H9 (cell line): ENCODE results near the gene SLC18B1. TPM values are rescaled to one million over a fixed set of nuclear protein-coding genes. Genes with fewer than 3 reads are reported as not detected.

ENCODE experiments used
- DNase-seq: peaks from one replicate; pipeline ENCODE4 v3.0.0-alpha.2; 2017
- H2AFZ ChIP-seq: one replicate; pipeline ENCODE4 v1.6.1; 2013; ENCODE audit warnings: mild to moderate bottlenecking, low read length, control low read depth, moderate library complexity
- H2AK5ac ChIP-seq: 2 replicates; pipeline ENCODE4 v1.6.1; 2013; ENCODE audit warnings: low read length, control low read depth, mixed read lengths; ENCODE audit not compliant: insufficient read length
- H2BK120ac ChIP-seq: one replicate; pipeline ENCODE4 v1.6.1; 2013; ENCODE audit warnings: low read depth, mild to moderate bottlenecking, low read length, control low read depth, inconsistent platforms; ENCODE audit not compliant: poor library complexity, severe bottlenecking
- H2BK12ac ChIP-seq: 2 replicates; pipeline ENCODE4 v1.6.1; 2013; ENCODE audit warnings: low read length, control low read depth, mixed read lengths, low read depth; ENCODE audit not compliant: insufficient read length
- H2BK15ac ChIP-seq: 2 replicates; pipeline ENCODE4 v1.6.1; 2013; ENCODE audit warnings: low read depth, low read length, control low read depth
- H2BK20ac ChIP-seq: one replicate; pipeline ENCODE4 v1.6.1; 2013; ENCODE audit warnings: low read depth, mild to moderate bottlenecking, low read length, control low read depth, inconsistent platforms; ENCODE audit not compliant: poor library complexity, severe bottlenecking
- H2BK5ac ChIP-seq: 2 replicates; pipeline ENCODE4 v1.6.1; 2013; ENCODE audit warnings: low read length, control low read depth, mixed read lengths; ENCODE audit not compliant: insufficient read length
- H3K14ac ChIP-seq: 2 replicates; pipeline ENCODE4 v1.6.1; 2013; ENCODE audit warnings: low read length, control low read depth; ENCODE audit not compliant: insufficient read depth
- H3K18ac ChIP-seq: 2 replicates; pipeline ENCODE4 v1.6.1; 2013; ENCODE audit warnings: low read depth, mild to moderate bottlenecking, mixed read lengths, low read length, control low read depth; ENCODE audit not compliant: insufficient read length
- H3K23ac ChIP-seq: 2 replicates; pipeline ENCODE4 v1.6.1; 2013; ENCODE audit warnings: low read length, control low read depth, mixed read lengths, low read depth; ENCODE audit not compliant: insufficient read length
- H3K23me2 ChIP-seq: 2 replicates; pipeline ENCODE4 v1.6.1; 2013; ENCODE audit warnings: low read depth, mild to moderate bottlenecking, mixed read lengths, low read length, control low read depth; ENCODE audit not compliant: insufficient read length, poor library complexity, severe bottlenecking
- H3K27ac ChIP-seq: 2 replicates; pipeline ENCODE4 v1.5.1; 2013; ENCODE audit warnings: low read length, control low read depth, mixed read lengths, low read depth; ENCODE audit not compliant: insufficient read length
- H3K27me3 ChIP-seq: 2 replicates; pipeline ENCODE4 v1.6.1; 2013; ENCODE audit warnings: low read length, control low read depth, inconsistent platforms; ENCODE audit not compliant: insufficient read depth
- H3K4ac ChIP-seq: 2 replicates; pipeline ENCODE4 v1.6.1; 2013; ENCODE audit warnings: low read depth, mild to moderate bottlenecking, control low read depth, inconsistent platforms, low read length, moderate library complexity
- H3K4me1 ChIP-seq: 2 replicates; pipeline ENCODE4 v1.6.1; 2013; ENCODE audit warnings: low read length, control low read depth, inconsistent platforms; ENCODE audit not compliant: insufficient read depth
- H3K4me2 ChIP-seq: 2 replicates; pipeline ENCODE4 v1.6.1; 2013; ENCODE audit warnings: low read length, control low read depth, mixed read lengths; ENCODE audit not compliant: insufficient read length, insufficient read depth
- H3K56ac ChIP-seq: 2 replicates; pipeline ENCODE4 v1.6.1; 2013; ENCODE audit warnings: low read depth, mild to moderate bottlenecking, mixed read lengths, low read length, control low read depth; ENCODE audit not compliant: insufficient read length
- H3K79me1 ChIP-seq: 2 replicates; pipeline ENCODE4 v1.6.1; 2013; ENCODE audit warnings: low read depth, mild to moderate bottlenecking, moderate library complexity, low read length, control low read depth, inconsistent platforms; ENCODE audit not compliant: insufficient read depth, poor library complexity, severe bottlenecking
- H3K79me2 ChIP-seq: 2 replicates; pipeline ENCODE4 v1.6.1; 2013; ENCODE audit warnings: low read length, control low read depth, inconsistent platforms; ENCODE audit not compliant: insufficient read depth
- H3K9ac ChIP-seq: 2 replicates; pipeline ENCODE4 v1.6.1; 2013; ENCODE audit warnings: low read length, control low read depth, mixed read lengths; ENCODE audit not compliant: insufficient read length; ENCODE audit errors: extremely low read depth
- H3K9me3 ChIP-seq: one replicate; pipeline ENCODE4 v1.6.1; 2013; ENCODE audit warnings: low read depth, low read length, inconsistent platforms; ENCODE audit not compliant: control insufficient read depth
- H3T11ph ChIP-seq: one replicate; pipeline ENCODE4 v1.6.1; 2013; ENCODE audit warnings: mild to moderate bottlenecking, low read length, control low read depth, inconsistent platforms
- H4K20me1 ChIP-seq: one replicate; pipeline ENCODE4 v1.6.1; 2013; ENCODE audit not compliant: control insufficient read depth, insufficient read length, insufficient read depth
- H4K5ac ChIP-seq: 2 replicates; pipeline ENCODE4 v1.6.1; 2013; ENCODE audit warnings: low read depth, mild to moderate bottlenecking, mixed read lengths, low read length, control low read depth; ENCODE audit not compliant: insufficient read length
- H4K8ac ChIP-seq: replicated peaks from 2 replicates; pipeline ENCODE4 v1.6.1; 2013; ENCODE audit warnings: low read length, control low read depth, mixed read lengths, low read depth; ENCODE audit not compliant: insufficient read length
- H4K91ac ChIP-seq: 2 replicates; pipeline ENCODE4 v1.6.1; 2013; ENCODE audit warnings: low read depth, mild to moderate bottlenecking, moderate library complexity, mixed read lengths, low read length, control low read depth; ENCODE audit not compliant: insufficient read length
- H3K27ac Mint-ChIP-seq, 3 experiments: 2 replicates in 2 of 3; 3 replicates in 1 of 3; pipeline ENCODE4 v1.8.0; 2020 to 2021; ENCODE audit warnings: mixed read lengths in 3 of 3, mild to moderate bottlenecking in 1 of 3, moderate library complexity in 1 of 3
- H3K27me3 Mint-ChIP-seq: 2 replicates; pipeline ENCODE4 v1.8.0; 2021; ENCODE audit warnings: low read depth, mild to moderate bottlenecking, moderate library complexity, mixed read lengths
- H3K36me3 Mint-ChIP-seq, 3 experiments: 2 replicates in 2 of 3; 3 replicates in 1 of 3; pipeline ENCODE4 v1.8.0; 2020 to 2021; ENCODE audit warnings: low read depth in 3 of 3, mixed read lengths in 3 of 3; ENCODE audit not compliant: insufficient read depth in 1 of 3
- H3K4me1 Mint-ChIP-seq, 2 experiments: 2 replicates each; pipeline ENCODE4 v1.8.0; 2020; ENCODE audit warnings: mixed read lengths in 2 of 2
- H3K4me3 Mint-ChIP-seq, 2 experiments: 2 replicates in 1 of 2; 3 replicates in 1 of 2; pipeline ENCODE4 v1.8.0; 2020 to 2021; ENCODE audit warnings: mild to moderate bottlenecking in 2 of 2, mixed read lengths in 2 of 2, moderate library complexity in 1 of 2
- H3K9me3 Mint-ChIP-seq, 2 experiments: 2 replicates in 1 of 2; 3 replicates in 1 of 2; pipeline ENCODE4 v1.8.0; 2020; ENCODE audit warnings: mild to moderate bottlenecking in 2 of 2, mixed read lengths in 2 of 2, moderate library complexity in 1 of 2
- WGBS: extraction: QIAGEN DNeasy Blood & Tissue Kit; methylation state at CpG from one replicate; pipeline ENCODE4 v1.1.7; 2013; ENCODE audit warnings: missing lambda C conversion rate, low lambda C conversion rate, mixed read lengths; ENCODE audit not compliant: insufficient read length; ENCODE audit errors: extremely low coverage; 5-methylcytosine and 5-hydroxymethylcytosine counted together
- total RNA-seq: library from RNA; stranded (reverse); gene quantifications from 2 replicates; pipeline ENCODE4 v1.2.1, GENCODE V29; 2021
- TF ChIP-seq, protein P1 (sequence below): fragments of 200-600 bp; sonication (generic); conservative IDR thresholded peaks from 3 replicates; pipeline ENCODE4 v1.8.0; 2021; ENCODE audit warnings: antibody characterized with exemption, mild to moderate bottlenecking

The SLC18B1 gene
- total RNA-seq, 1 experiment from 2014 or later: 19.8 TPM

DNA sequence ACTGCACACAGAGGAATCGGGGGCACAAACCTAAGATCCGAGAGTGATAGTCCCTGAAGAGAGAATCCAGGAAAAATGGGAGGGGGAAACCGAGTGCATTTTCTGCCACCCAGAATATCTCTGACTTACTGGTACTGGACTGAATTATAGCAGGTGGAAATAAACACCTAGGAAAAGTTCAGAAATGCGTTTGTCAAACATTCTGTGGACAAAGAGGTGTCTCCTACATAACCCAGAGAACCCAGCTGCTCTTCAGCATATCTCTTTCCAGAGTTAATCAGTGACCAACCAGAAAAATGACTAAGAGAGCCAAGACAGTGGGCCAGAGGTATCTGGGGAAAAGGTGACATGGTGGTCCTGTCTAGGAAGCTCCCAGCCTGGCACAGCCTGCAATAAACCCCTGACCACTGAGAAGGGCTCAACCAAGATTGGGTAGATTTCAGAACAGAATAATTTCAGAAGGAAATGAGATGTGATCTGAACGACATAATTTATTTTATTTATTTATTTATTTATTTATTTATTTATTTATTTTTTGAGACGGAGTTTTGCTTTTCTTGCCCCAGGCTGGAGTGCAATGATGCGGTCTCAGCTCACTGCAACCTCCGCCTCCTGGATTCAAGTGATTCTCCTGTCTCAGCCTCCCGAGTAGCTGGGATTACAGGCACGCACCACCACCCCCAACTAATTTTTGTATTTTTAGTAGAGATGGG is 78.5 kb downstream of the SLC18B1 start:
- no peaks in the 10 kb centered on the region for H3K27me3 ChIP-seq
- no peak overlapping the region for H2BK15ac ChIP-seq
- Mint-ChIP-seq H3K27me3 (no peaks in the 10 kb centered on the region), H3K4me1 (peaks cover 2% of the 10 kb centered on the region in 2 experiments; a peak in 2 of 4 replicates), H3K4me3 (no peak overlapping the region), H3K36me3 (no peaks in the 10 kb centered on the region), H3K27ac (no peak overlapping the region), H3K9me3 (no peaks in the 10 kb centered on the region)
- H2AFZ ChIP-seq: no peak overlapping the region
- no peak overlapping the region for H3K9ac ChIP-seq
- H3K79me1 ChIP-seq: no peaks in the 10 kb centered on the region
- H3K4me1 ChIP-seq: no peaks in the 10 kb centered on the region
- H3K4me2 ChIP-seq: no peak overlapping the region
- H3K18ac ChIP-seq: no peak overlapping the region
- H2BK12ac ChIP-seq: no peak overlapping the region
- no peak overlapping the region for H3K56ac ChIP-seq
- no peak overlapping the region for H4K5ac ChIP-seq
- no peaks in the 10 kb centered on the region for H4K20me1 ChIP-seq
- no peaks in the 10 kb centered on the region for H3K79me2 ChIP-seq
- H2BK5ac ChIP-seq: no peak overlapping the region
- no peak overlapping the region for H4K8ac ChIP-seq
- no peak overlapping the region for H3K14ac ChIP-seq
- DNase-seq: no peak
- no peak overlapping the region for H4K91ac ChIP-seq
- H2AK5ac ChIP-seq: no peak overlapping the region
- no peak overlapping the region for H3K27ac ChIP-seq
- H3K23ac ChIP-seq: no peak overlapping the region
- no peaks in the 10 kb centered on the region for H3K23me2 ChIP-seq
- H3K4ac ChIP-seq: no peak overlapping the region
- H2BK120ac ChIP-seq: no peak overlapping the region
- no peaks in the 10 kb centered on the region for H3K9me3 ChIP-seq
- TF ChIP-seq, protein P1, sequence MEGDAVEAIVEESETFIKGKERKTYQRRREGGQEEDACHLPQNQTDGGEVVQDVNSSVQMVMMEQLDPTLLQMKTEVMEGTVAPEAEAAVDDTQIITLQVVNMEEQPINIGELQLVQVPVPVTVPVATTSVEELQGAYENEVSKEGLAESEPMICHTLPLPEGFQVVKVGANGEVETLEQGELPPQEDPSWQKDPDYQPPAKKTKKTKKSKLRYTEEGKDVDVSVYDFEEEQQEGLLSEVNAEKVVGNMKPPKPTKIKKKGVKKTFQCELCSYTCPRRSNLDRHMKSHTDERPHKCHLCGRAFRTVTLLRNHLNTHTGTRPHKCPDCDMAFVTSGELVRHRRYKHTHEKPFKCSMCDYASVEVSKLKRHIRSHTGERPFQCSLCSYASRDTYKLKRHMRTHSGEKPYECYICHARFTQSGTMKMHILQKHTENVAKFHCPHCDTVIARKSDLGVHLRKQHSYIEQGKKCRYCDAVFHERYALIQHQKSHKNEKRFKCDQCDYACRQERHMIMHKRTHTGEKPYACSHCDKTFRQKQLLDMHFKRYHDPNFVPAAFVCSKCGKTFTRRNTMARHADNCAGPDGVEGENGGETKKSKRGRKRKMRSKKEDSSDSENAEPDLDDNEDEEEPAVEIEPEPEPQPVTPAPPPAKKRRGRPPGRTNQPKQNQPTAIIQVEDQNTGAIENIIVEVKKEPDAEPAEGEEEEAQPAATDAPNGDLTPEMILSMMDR: no peak
- no peak overlapping the region for H3T11ph ChIP-seq
- H2BK20ac ChIP-seq: no peak overlapping the region
- WGBS: no CpG with 5 or more reads among the region's 10 CpGs

Other genes with a start within 250 kb of the SLC18B1 start
- gene TAAR8, start 246.0 kb downstream of the SLC18B1 start, total RNA-seq: not detected in 2 replicates
- not detected in 2 replicates for gene TAAR6, start 228.3 kb downstream of the SLC18B1 start, total RNA-seq
- gene TAAR5, start 208.9 kb downstream of the SLC18B1 start, total RNA-seq: not detected in 2 replicates
- not detected in 2 replicates for gene TAAR2, start 174.4 kb downstream of the SLC18B1 start, total RNA-seq
- gene TAAR1, start 139.5 kb downstream of the SLC18B1 start, total RNA-seq: not detected in 2 replicates
- not detected in 2 replicates for gene VNN1, start 84.6 kb downstream of the SLC18B1 start, total RNA-seq
- not detected in 2 replicates for gene VNN2, start 40.7 kb downstream of the SLC18B1 start, total RNA-seq
- 1,381 and 1,382 TPM in 2 replicates for gene RPS12, start 15.9 kb upstream of the SLC18B1 start, total RNA-seq